Measurements from ENCODE around the gene ATG9B. TPM values are rescaled to one million over a fixed set of nuclear protein-coding genes. Genes with fewer than 3 reads are reported as not detected.

The ATG9B gene
- total RNA-seq, 2 donors from 2014 or later, result not detected

- peak overlapping the region in 1 of 4 donors; percentile 36 for H3K27ac ChIP-seq
Measured at GRCh38 chr7:150971242-150972022, 52.9 kb downstream of the ATG9B start.

GRCh38 chr7:150970424-150970823 is 53.9 kb downstream of the ATG9B start:
- 76 to 95% methylated on average over 2 to 11 of the region's 11 CpGs for WGBS, 2 donors
- no peak overlapping the region for H3K4me3 ChIP-seq
- ATAC-seq, result no peak
- intact Hi-C loops (cut with DNase I), result no loop called here
- no peak overlapping the region for H3K27ac ChIP-seq
- no peak for DNase-seq
- H3K27me3 ChIP-seq, result no peaks in the 10 kb centered on the region
- H3K9me3 ChIP-seq, result no peaks in the 10 kb centered on the region
- H3K4me1 ChIP-seq, result peaks cover 14% of the 10 kb centered on the region
- H3K36me3 ChIP-seq (replicated peaks in 1 of 2; ENCODE audit: insufficient read depth in 1 of 2, low read depth in 2 of 2), result no peaks in the 10 kb centered on the region
- TF ChIP-seq CTCF (IDR thresholded peaks at IDR 0.05) (no peak), POLR2A (IDR thresholded peaks at IDR 0.05) (no peak)

More at GRCh38 chr7:150971242-150972022, 52.9 kb downstream of the ATG9B start:
- H3K4me1 ChIP-seq, result peaks cover 15% of the 10 kb centered on the region
- peaks cover 0 to 6% of the 10 kb centered on the region in 2 donors for H3K27me3 ChIP-seq
- ATAC-seq (no peak), DNase-seq (peak; percentile 23 to 56 (median 48))
- no peaks in the 10 kb centered on the region for H3K9me3 ChIP-seq
- no peak overlapping the region for H3K4me3 ChIP-seq
- 55 to 79% methylated on average over 10 to 15 of the region's 16 CpGs for WGBS, 2 donors
- TF ChIP-seq CTCF (IDR thresholded peaks at IDR 0.05) (no peak), POLR2A (IDR thresholded peaks at IDR 0.05) (no peak)
- intact Hi-C loops (cut with DNase I), result no loop called here
- H3K36me3 ChIP-seq (replicated peaks in 1 of 2; ENCODE audit: insufficient read depth in 1 of 2, low read depth in 2 of 2), result no peaks in the 10 kb centered on the region

DNA sequence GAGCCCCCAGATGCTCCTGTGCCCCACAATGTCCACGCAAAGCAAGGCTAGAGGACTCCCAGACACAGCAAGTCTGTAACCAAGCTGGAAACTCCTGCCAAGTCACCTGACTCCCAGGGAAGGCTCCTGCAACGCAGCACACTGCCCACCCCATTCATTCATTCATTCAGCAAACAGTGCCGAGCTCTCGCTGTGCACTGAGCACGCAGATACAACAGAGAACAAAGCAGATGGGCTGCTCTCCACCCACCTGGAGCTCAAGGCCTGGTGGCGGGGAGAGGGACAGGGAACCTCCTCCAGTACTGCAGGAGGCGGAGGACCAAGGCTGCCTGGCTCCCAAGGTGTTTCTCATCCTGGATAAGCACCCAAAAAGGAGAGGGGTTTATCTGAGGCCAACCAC is 54.8 kb downstream of the ATG9B start:
- intact Hi-C loops (cut with DNase I), result no loop called here
- 41 to 54% methylated on average over 2 to 7 of the region's 7 CpGs for WGBS, 2 donors

GRCh38 chr7:150968734-150969372 is 55.4 kb downstream of the ATG9B start:
- WGBS, 2 donors, result 64% methylated on average over 11 to 16 of the region's 16 CpGs
- H3K9me3 ChIP-seq, result no peaks in the 10 kb centered on the region
- DNase-seq (no peak), ATAC-seq (no peak)
- H3K36me3 ChIP-seq (replicated peaks in 1 of 2; ENCODE audit: insufficient read depth in 1 of 2, low read depth in 2 of 2), result no peaks in the 10 kb centered on the region
- H3K4me3 ChIP-seq, result no peak overlapping the region
- intact Hi-C loops (cut with DNase I), result no loop called here
- H3K27ac ChIP-seq, result no peak overlapping the region
- H3K27me3 ChIP-seq, result no peaks in the 10 kb centered on the region
- TF ChIP-seq POLR2A (IDR thresholded peaks at IDR 0.05), result no peak
- no peak for TF ChIP-seq CTCF (IDR thresholded peaks at IDR 0.05)
- no peaks in the 10 kb centered on the region for H3K4me1 ChIP-seq

More for the DNA sequence above, 54.8 kb downstream of the ATG9B start:
- TF ChIP-seq POLR2A (IDR thresholded peaks at IDR 0.05) (no peak), CTCF (IDR thresholded peaks at IDR 0.05) (no peak)
- Histone ChIP-seq H3K9me3 (no peaks in the 10 kb centered on the region), H3K27ac (no peak overlapping the region), H3K4me1 (peaks cover 4% of the 10 kb centered on the region), H3K4me3 (no peak overlapping the region), H3K36me3 (replicated peaks in 1 of 2; ENCODE audit: insufficient read depth in 1 of 2, low read depth in 2 of 2) (no peaks in the 10 kb centered on the region), H3K27me3 (no peaks in the 10 kb centered on the region)
- no peak for ATAC-seq
- DNase-seq, result no peak

Measured in body of pancreas (tissue), 4 donors.